ENCODE measurements around the gene CYP27C1.
A peak's percentile ranks its signal among the peaks of the same experiment; 100 is the strongest.
"Not testable (repeated sequence)": the region's sequence is repeated elsewhere in the genome, so short reads cannot be mapped to it uniquely, and the experiment has no call there.

Gene CYP27C1

GRCh38 chr2:127169066-127169660, 50.9 kb downstream of the CYP27C1 start:
- DNase-seq = no peak

GRCh38 chr2:127166231-127166860, 53.8 kb downstream of the CYP27C1 start:
- DNase-seq = no peak

GRCh38 chr2:127165539-127165935, 54.6 kb downstream of the CYP27C1 start:
- no peak for DNase-seq

- DNase-seq = no peak
Measured at GRCh38 chr2:127164761-127165538, 55.1 kb downstream of the CYP27C1 start.

- no peak for DNase-seq
Measured at GRCh38 chr2:127163921-127164320, 56.2 kb downstream of the CYP27C1 start.

- DNase-seq = not testable (repeated sequence)
Measured at GRCh38 chr2:127163090-127163406, 57.1 kb downstream of the CYP27C1 start.

- DNase-seq = no peak
Measured at GRCh38 chr2:127162261-127163089, 57.6 kb downstream of the CYP27C1 start.

GRCh38 chr2:127161176-127162136, 58.6 kb downstream of the CYP27C1 start:
- no peak for DNase-seq

GRCh38 chr2:127160676-127161075, 59.4 kb downstream of the CYP27C1 start:
- no peak for DNase-seq

- no peak for DNase-seq
Measured at GRCh38 chr2:127159543-127159942, 60.6 kb downstream of the CYP27C1 start.

GRCh38 chr2:127158614-127159290, 61.3 kb downstream of the CYP27C1 start:
- DNase-seq = no peak

- no peak for DNase-seq
Measured at GRCh38 chr2:127157651-127158485, 62.2 kb downstream of the CYP27C1 start.

- no peak for DNase-seq
Measured at GRCh38 chr2:127157114-127157513, 63.0 kb downstream of the CYP27C1 start.

- peak; percentile 81 for DNase-seq
Measured at GRCh38 chr2:127155947-127156346, 64.2 kb downstream of the CYP27C1 start.

GRCh38 chr2:127155028-127155581, 65.0 kb downstream of the CYP27C1 start:
- DNase-seq = peak; percentile 95

GRCh38 chr2:127154396-127154795, 65.7 kb downstream of the CYP27C1 start:
- DNase-seq = no peak

- peak; percentile 87 for DNase-seq
Measured at GRCh38 chr2:127153691-127154158, 66.4 kb downstream of the CYP27C1 start.

GRCh38 chr2:127150996-127151395, 69.1 kb downstream of the CYP27C1 start:
- DNase-seq = no peak

- peak; percentile 98 for DNase-seq
Measured at GRCh38 chr2:127149384-127149783, 70.7 kb downstream of the CYP27C1 start.

Measured in fibroblast of upper back skin (primary cell).